Measurements from ENCODE around the gene SPAG4.

- TF ChIP-seq CREB1 (IDR thresholded peaks at IDR 0.05; ENCODE audit: low read depth), result no peak
- no peak for TF ChIP-seq EP300 (IDR thresholded peaks at IDR 0.05; ENCODE audit: borderline replicate concordance)
- TF ChIP-seq RAD21 (IDR thresholded peaks at IDR 0.05; ENCODE audit: low read depth), result no peak
- no peak for TF ChIP-seq USF1 (IDR thresholded peaks at IDR 0.05)
- TF ChIP-seq TAF1 (IDR thresholded peaks at IDR 0.05; ENCODE audit: low read depth), result no peak
Measured at GRCh38 chr20:35641743-35642142, 26.1 kb downstream of the SPAG4 start.

All from Ishikawa (cell line).